HPDE6-E6E7 (cell line): ENCODE measurements around the gene ETS1.

ENCODE experiments used
- DNase-seq: peaks from one replicate; pipeline ENCODE4 v3.0.0; 2011; ENCODE audit warnings: missing footprints; ENCODE audit errors: extremely low spot score

ETS1 gene

GRCh38 chr11:128482512-128483191 is 104.7 kb downstream of the ETS1 start:
- no peak for DNase-seq

GRCh38 chr11:128482092-128482491 is 105.3 kb downstream of the ETS1 start:
- no peak for DNase-seq

GRCh38 chr11:128481135-128481534 is 106.2 kb downstream of the ETS1 start:
- no peak for DNase-seq

GRCh38 chr11:128480665-128481064 is 106.7 kb downstream of the ETS1 start:
- DNase-seq: no peak

GRCh38 chr11:128480066-128480465 is 107.3 kb downstream of the ETS1 start:
- DNase-seq: no peak

GRCh38 chr11:128479144-128479543 is 108.2 kb downstream of the ETS1 start:
- no peak for DNase-seq

- no peak for DNase-seq
These were observed 109.1 kb downstream of the ETS1 start for GRCh38 chr11:128478305-128478704.

- DNase-seq: no peak
These were observed 109.5 kb downstream of the ETS1 start for GRCh38 chr11:128477811-128478210.

GRCh38 chr11:128477278-128477677 is 110.1 kb downstream of the ETS1 start:
- no peak for DNase-seq

- DNase-seq: no peak
These were observed 110.6 kb downstream of the ETS1 start for GRCh38 chr11:128476729-128477128.

- no peak for DNase-seq
These were observed 111.3 kb downstream of the ETS1 start for GRCh38 chr11:128476049-128476448.

GRCh38 chr11:128474036-128474874 is 113.1 kb downstream of the ETS1 start:
- DNase-seq: no peak

- DNase-seq: no peak
These were observed 113.7 kb downstream of the ETS1 start for GRCh38 chr11:128473636-128474035.

GRCh38 chr11:128472128-128473089 is 114.9 kb downstream of the ETS1 start:
- DNase-seq: no peak

GRCh38 chr11:128471138-128471661 is 116.2 kb downstream of the ETS1 start:
- no peak for DNase-seq

- DNase-seq: no peak
These were observed 117.3 kb downstream of the ETS1 start for GRCh38 chr11:128470081-128470480.

- no peak for DNase-seq
These were observed 118.1 kb downstream of the ETS1 start for GRCh38 chr11:128469220-128469619.

- no peak for DNase-seq
These were observed 119.2 kb downstream of the ETS1 start for GRCh38 chr11:128468111-128468510.

GRCh38 chr11:128467610-128468041 is 119.7 kb downstream of the ETS1 start:
- peak; percentile 39 for DNase-seq

GRCh38 chr11:128467041-128467440 is 120.3 kb downstream of the ETS1 start:
- no peak for DNase-seq

GRCh38 chr11:128465946-128466705 is 121.2 kb downstream of the ETS1 start:
- no peak for DNase-seq
